ENCODE results near the gene ADCYAP1R1. TPM values are rescaled to one million over a fixed set of nuclear protein-coding genes. Genes with fewer than 3 reads are reported as not detected.

Gene ADCYAP1R1
- total RNA-seq, 1 donor: not detected

GRCh38 chr7:31092606-31093005, 40.5 kb downstream of the ADCYAP1R1 start:
- no peak overlapping the region for H3K4me3 ChIP-seq (ENCODE audit: low read depth, low read length)
- TF ChIP-seq CTCF (IDR thresholded peaks at IDR 0.05; ENCODE audit: insufficient read depth, low read length): no peak
- no peak for DNase-seq (ENCODE audit: low read depth)

GRCh38 chr7:31093282-31093681, 41.2 kb downstream of the ADCYAP1R1 start:
- H3K4me3 ChIP-seq (ENCODE audit: low read depth, low read length): no peak overlapping the region
- no peak for DNase-seq (ENCODE audit: low read depth)
- TF ChIP-seq CTCF (IDR thresholded peaks at IDR 0.05; ENCODE audit: insufficient read depth, low read length): no peak

- TF ChIP-seq CTCF (IDR thresholded peaks at IDR 0.05; ENCODE audit: insufficient read depth, low read length): no peak
- DNase-seq (ENCODE audit: low read depth): no peak
- H3K4me3 ChIP-seq (ENCODE audit: low read depth, low read length): no peak overlapping the region
Measured at GRCh38 chr7:31094271-31094670, 42.2 kb downstream of the ADCYAP1R1 start.

GRCh38 chr7:31095286-31096197, 43.4 kb downstream of the ADCYAP1R1 start:
- no peak for TF ChIP-seq CTCF (IDR thresholded peaks at IDR 0.05; ENCODE audit: insufficient read depth, low read length)
- H3K4me3 ChIP-seq (ENCODE audit: low read depth, low read length): no peak overlapping the region
- no peak for DNase-seq (ENCODE audit: low read depth)

DNA sequence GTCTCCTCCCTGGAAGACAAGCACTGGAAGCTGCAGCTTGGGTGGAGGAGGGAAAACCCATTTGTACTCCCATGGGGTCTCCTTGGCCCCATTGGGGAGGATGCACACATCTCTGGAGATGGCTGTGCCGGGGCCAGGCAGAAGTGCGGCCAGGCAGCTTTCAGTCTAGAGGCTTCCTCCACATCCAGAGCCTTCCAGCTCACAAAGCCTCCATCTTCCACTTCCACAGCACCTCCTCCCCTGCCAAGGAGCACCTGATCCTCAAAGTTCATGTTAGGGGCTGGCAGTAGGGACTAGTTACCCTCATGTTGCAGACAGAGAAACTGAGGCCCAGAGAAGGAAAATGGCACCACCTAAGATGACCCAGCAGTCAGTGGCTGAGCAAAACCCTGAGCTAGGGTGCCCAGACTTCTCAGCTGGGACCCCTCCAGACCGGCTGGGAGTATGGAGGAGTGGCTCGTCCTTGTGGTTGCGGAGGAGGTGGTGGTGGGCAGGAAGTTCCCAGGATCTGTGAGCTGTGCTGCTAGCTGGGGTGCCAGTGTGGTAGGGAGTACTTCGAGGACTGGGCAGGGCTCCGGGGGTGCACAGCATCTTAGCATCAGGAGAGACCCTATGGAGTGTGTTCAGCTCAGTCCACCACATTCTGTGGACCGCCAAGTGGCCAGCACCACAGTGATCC, 44.2 kb downstream of the ADCYAP1R1 start:
- DNase-seq (ENCODE audit: low read depth): no peak
- no peak overlapping the region for H3K4me3 ChIP-seq (ENCODE audit: low read depth, low read length)
- no peak for TF ChIP-seq CTCF (IDR thresholded peaks at IDR 0.05; ENCODE audit: insufficient read depth, low read length)

DNA sequence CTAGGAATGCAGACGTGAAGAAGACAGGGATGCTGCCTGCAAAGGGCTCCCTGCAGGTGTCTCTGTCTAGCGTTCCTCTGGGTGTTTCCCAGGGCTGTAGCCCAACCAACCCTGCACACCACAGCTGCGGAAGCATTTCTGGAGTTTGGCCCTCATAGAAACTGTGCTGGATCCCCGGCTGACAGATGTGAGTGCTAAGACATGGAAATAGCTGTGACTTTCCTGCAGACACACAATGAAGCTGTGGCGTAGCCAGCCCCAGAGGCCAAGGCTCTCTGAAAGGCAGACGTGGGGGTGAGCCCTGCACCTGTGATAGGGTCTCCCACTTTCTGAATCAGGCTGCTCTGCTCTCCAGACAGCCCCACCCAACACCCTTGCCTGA, 44.8 kb downstream of the ADCYAP1R1 start:
- no peak for DNase-seq (ENCODE audit: low read depth)
- no peak overlapping the region for H3K4me3 ChIP-seq (ENCODE audit: low read depth, low read length)
- no peak for TF ChIP-seq CTCF (IDR thresholded peaks at IDR 0.05; ENCODE audit: insufficient read depth, low read length)

Measured in fibroblast of the aortic adventitia (primary cell).